Thyroid gland (tissue), 4 donors: ENCODE measurements around the gene RXFP1. TPM values are rescaled to one million over a fixed set of nuclear protein-coding genes. Genes with fewer than 3 reads are reported as not detected.

Source experiments
- DNase-seq, 2 donors: peaks; one replicate each; pipeline ENCODE4 v3.0.0-alpha.2; 2019
- H3K27ac ChIP-seq, 3 donors: fragments of 200-600 bp; sonication (generic); 1 replicate in 2 of 3; 2 replicates in 1 of 3; pipeline ENCODE4 v1.5.1; 2016 to 2019; ENCODE audit warnings: mild to moderate bottlenecking in 1 of 3, moderate library complexity in 1 of 3
- H3K27me3 ChIP-seq: fragments of 200-600 bp; sonication (generic); one replicate; pipeline ENCODE4 v1.5.1; 2019
- H3K36me3 ChIP-seq, 2 donors: fragments of 200-600 bp; sonication (generic); one replicate each; pipeline ENCODE4 v1.5.1; 2016 to 2019
- H3K4me1 ChIP-seq, 2 donors: fragments of 200-600 bp; sonication (generic); one replicate each; pipeline ENCODE4 v1.5.1; 2017 to 2019
- H3K4me3 ChIP-seq, 3 donors: fragments of 200-600 bp; sonication (generic); replicated peaks in 1 of 3; 1 replicate in 2 of 3; 2 replicates in 1 of 3; pipeline ENCODE4 v1.5.1; 2016; ENCODE audit warnings: mild to moderate bottlenecking in 1 of 3
- H3K9me3 ChIP-seq: fragments of 200-600 bp; sonication (generic); one replicate; pipeline ENCODE4 v1.5.1; 2017
- POLR2A ChIP-seq, 2 donors: fragments of 450-650 bp; IDR thresholded peaks; one replicate each; pipeline ENCODE4 v1.6.1; 2017; ENCODE audit warnings: antibody characterized with exemption in 2 of 2, mild to moderate bottlenecking in 2 of 2, moderate library complexity in 1 of 2
- WGBS, 2 donors: methylation state at CpG; one replicate each; pipeline ENCODE4 v1.1.5; 2017; 5-methylcytosine and 5-hydroxymethylcytosine counted together
- intact Hi-C: fragments of 100-400 bp; cut with DNase I; formaldehyde crosslinking; loops from one replicate; pipeline ENCODE4 v1.15.1; 2023
- total RNA-seq, 4 donors: library from RNA; depleted of rRNA; stranded (reverse); fragments of >200 nt; gene quantifications; one replicate each; pipeline ENCODE4 v1.2.3, GENCODE V29; 2016
- TF ChIP-seq, protein P1 (sequence below), 6 experiments: fragments of 200-600 bp in 3 of 6; fragments of 450-650 bp in 3 of 6; sonication (generic) in 3 of 6; IDR thresholded peaks; one replicate each; pipeline ENCODE4 v1.5.1; 2016 to 2019; ENCODE audit warnings: antibody characterized with exemption in 6 of 6, mild to moderate bottlenecking in 2 of 6, inconsistent platforms in 1 of 6, moderate library complexity in 1 of 6

The RXFP1 gene
- total RNA-seq, 4 donors from 2014 or later, result 0.13 to 3.5 (median 0.63) TPM

DNA sequence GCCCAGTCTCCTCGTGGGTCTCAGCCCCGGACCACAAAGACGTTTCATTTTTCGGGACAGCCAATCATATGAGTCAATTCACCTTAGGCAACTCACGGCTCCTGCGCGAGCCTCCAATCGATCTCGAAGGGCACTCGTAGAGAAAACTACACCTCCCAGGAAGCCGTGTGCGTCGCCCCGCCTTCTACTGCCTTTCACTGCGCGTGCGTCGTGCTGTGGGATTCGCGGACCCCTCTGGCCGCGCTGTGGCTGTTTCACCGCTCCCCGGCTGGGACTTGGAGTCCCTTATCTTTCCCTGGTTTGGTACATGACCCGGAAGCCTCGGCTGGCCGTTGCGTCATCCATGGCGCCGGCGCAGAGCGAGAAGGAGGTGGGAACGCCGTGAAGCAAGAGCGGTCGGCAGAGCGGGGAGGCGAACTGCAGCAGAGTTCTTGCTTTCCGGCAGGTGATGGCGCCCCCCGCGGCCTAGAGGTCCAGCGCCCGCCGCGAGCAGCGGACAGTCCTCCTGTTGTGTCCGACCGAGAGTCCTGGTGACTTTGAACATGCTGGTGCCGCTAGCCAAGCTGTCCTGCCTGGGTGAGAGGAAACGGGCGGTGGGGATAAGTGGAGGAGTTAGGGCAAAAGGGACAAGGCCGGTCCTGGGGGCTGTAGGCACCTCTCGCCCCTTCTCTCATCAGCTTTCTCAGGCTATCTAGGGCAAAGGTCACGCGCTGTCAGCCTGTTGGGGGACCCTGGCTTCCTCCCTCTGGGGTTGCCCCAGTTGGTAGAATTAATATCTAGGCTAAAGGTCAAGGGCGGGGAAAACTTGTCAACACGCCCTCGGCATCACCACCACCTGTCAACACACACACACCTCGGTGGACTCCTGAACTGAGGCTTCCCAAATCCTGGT, 150.5 kb downstream of the RXFP1 start, which contains the start of gene ETFDH:
ETFDH (plus strand) TSS at position 382 of the 892 bp plus-strand sequence; CDS start at position 543, 161 bp downstream.
- TF ChIP-seq, protein P1, sequence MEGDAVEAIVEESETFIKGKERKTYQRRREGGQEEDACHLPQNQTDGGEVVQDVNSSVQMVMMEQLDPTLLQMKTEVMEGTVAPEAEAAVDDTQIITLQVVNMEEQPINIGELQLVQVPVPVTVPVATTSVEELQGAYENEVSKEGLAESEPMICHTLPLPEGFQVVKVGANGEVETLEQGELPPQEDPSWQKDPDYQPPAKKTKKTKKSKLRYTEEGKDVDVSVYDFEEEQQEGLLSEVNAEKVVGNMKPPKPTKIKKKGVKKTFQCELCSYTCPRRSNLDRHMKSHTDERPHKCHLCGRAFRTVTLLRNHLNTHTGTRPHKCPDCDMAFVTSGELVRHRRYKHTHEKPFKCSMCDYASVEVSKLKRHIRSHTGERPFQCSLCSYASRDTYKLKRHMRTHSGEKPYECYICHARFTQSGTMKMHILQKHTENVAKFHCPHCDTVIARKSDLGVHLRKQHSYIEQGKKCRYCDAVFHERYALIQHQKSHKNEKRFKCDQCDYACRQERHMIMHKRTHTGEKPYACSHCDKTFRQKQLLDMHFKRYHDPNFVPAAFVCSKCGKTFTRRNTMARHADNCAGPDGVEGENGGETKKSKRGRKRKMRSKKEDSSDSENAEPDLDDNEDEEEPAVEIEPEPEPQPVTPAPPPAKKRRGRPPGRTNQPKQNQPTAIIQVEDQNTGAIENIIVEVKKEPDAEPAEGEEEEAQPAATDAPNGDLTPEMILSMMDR (IDR thresholded peaks at IDR 0.05), result peak; percentile 30 to 76 (median 64)
- TF ChIP-seq POLR2A (IDR thresholded peaks at IDR 0.05), result peak; percentile 59 to 94
- Histone ChIP-seq H3K27me3 (no peaks in the 10 kb centered on the region), H3K9me3 (no peaks in the 10 kb centered on the region), H3K4me3 (peak within 1 kb of the TSS; percentile 56 to 94 (median 91)), H3K4me1 (peaks cover 10 to 11% of the 10 kb centered on the region in 2 donors), H3K27ac (peak within 1 kb of the TSS; percentile 94 to 98 (median 96)), H3K36me3 (no peaks in the 10 kb centered on the region)
- WGBS, 2 donors, result 0 to 3% methylated on average over 19 to 48 of the region's 60 CpGs
- intact Hi-C loops, result no loop called here
- peak; percentile 99 for DNase-seq

GRCh38 chr4:158673633-158674032, 152.0 kb downstream of the RXFP1 start:
- H3K27ac ChIP-seq, result no peak overlapping the region
- no peak for DNase-seq
- no peak overlapping the region for H3K4me3 ChIP-seq
- intact Hi-C loops, result no loop called here
- no peaks in the 10 kb centered on the region for H3K27me3 ChIP-seq
- H3K36me3 ChIP-seq, result no peaks in the 10 kb centered on the region
- no peak for TF ChIP-seq POLR2A (IDR thresholded peaks at IDR 0.05)
- TF ChIP-seq, protein P1 (IDR thresholded peaks at IDR 0.05), result no peak
- H3K4me1 ChIP-seq, result peaks cover 10 to 11% of the 10 kb centered on the region in 2 donors
- H3K9me3 ChIP-seq, result no peaks in the 10 kb centered on the region
- WGBS, 2 donors, result 85 to 88% methylated on average over 3 of the region's 3 CpGs

DNA sequence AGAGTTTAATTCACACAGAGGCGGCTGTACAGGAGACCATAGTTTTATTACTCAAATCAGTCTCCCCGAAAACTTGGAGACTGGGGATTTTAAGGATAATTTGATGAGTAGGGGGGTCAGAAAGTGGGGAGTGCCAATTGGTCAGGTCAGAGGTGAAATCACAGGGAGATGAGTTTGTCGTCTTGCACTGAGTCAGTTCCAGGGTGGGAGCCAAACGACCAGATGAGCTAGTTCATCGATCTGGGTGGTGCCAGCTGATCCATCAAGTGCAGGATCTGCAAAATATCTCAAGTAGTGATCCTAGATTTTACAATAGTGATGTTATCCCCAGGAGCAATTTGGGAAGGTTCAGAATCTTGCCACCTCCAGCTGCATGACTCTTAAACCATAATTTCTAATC, 154.4 kb downstream of the RXFP1 start:
- intact Hi-C loops, result no loop called here
- TF ChIP-seq POLR2A (IDR thresholded peaks at IDR 0.05), result no peak
- TF ChIP-seq, protein P1 (IDR thresholded peaks at IDR 0.05), result no peak
- DNase-seq, result no peak

GRCh38 chr4:158678767-158679166, 157.1 kb downstream of the RXFP1 start:
- no peaks in the 10 kb centered on the region for H3K4me1 ChIP-seq
- H3K9me3 ChIP-seq, result no peaks in the 10 kb centered on the region
- H3K36me3 ChIP-seq, result peaks cover 0 to 10% of the 10 kb centered on the region in 2 donors
- 95 to 96% methylated on average over 2 of the region's 2 CpGs for WGBS, 2 donors
- no peak overlapping the region for H3K4me3 ChIP-seq
- H3K27ac ChIP-seq, result no peak overlapping the region
- TF ChIP-seq, protein P1 (IDR thresholded peaks at IDR 0.05), result no peak
- no peak for TF ChIP-seq POLR2A (IDR thresholded peaks at IDR 0.05)
- intact Hi-C loops, result no loop called here
- H3K27me3 ChIP-seq, result no peaks in the 10 kb centered on the region
- no peak for DNase-seq

More for the DNA sequence above, 154.4 kb downstream of the RXFP1 start:
- Histone ChIP-seq H3K27me3 (no peaks in the 10 kb centered on the region), H3K36me3 (no peaks in the 10 kb centered on the region), H3K9me3 (no peaks in the 10 kb centered on the region), H3K4me1 (peaks cover 4 to 6% of the 10 kb centered on the region in 2 donors), H3K27ac (no peak overlapping the region), H3K4me3 (no peak overlapping the region)
- 85 to 91% methylated on average over 5 of the region's 5 CpGs for WGBS, 2 donors

- H3K36me3 ChIP-seq, result peaks cover 0 to 10% of the 10 kb centered on the region in 2 donors
- H3K4me1 ChIP-seq, result no peaks in the 10 kb centered on the region
- no peak overlapping the region for H3K4me3 ChIP-seq
- TF ChIP-seq, protein P1 (IDR thresholded peaks at IDR 0.05), result no peak
- TF ChIP-seq POLR2A (IDR thresholded peaks at IDR 0.05), result no peak
- intact Hi-C loops, result no loop called here
- no peak overlapping the region for H3K27ac ChIP-seq
- 95 to 96% methylated on average over 1 of the region's 1 CpG for WGBS, 2 donors
- H3K27me3 ChIP-seq, result no peaks in the 10 kb centered on the region
- no peak for DNase-seq
- H3K9me3 ChIP-seq, result no peaks in the 10 kb centered on the region
Measured at GRCh38 chr4:158681629-158682028, 159.9 kb downstream of the RXFP1 start.
